H7 (cell line): ENCODE results near the gene UST. TPM values are rescaled to one million over a fixed set of nuclear protein-coding genes. Genes with fewer than 3 reads are reported as not detected.

ENCODE experiments used
- DNase-seq: peaks from one replicate; pipeline ENCODE4 v3.0.0; 2012
- H3K27me3 ChIP-seq: 2 replicates; pipeline ENCODE4 v1.6.0; 2011; ENCODE audit warnings: mild to moderate bottlenecking, low read length; ENCODE audit not compliant: control insufficient read depth, insufficient read depth
- H3K36me3 ChIP-seq: replicated peaks from 2 replicates; pipeline ENCODE4 v1.5.1; 2011; ENCODE audit warnings: low read length; ENCODE audit not compliant: control insufficient read depth, insufficient read depth
- H3K4me3 ChIP-seq: 2 replicates; pipeline ENCODE4 v1.5.1; 2011; ENCODE audit warnings: low read depth, mild to moderate bottlenecking, control low read depth, low read length, moderate library complexity; ENCODE audit not compliant: insufficient read depth
- total RNA-seq: library from RNA; depleted of rRNA; stranded (reverse); fragments of >200 nt; shearing (Covaris generic); gene quantifications from 2 replicates; pipeline ENCODE4 v1.2.3, GENCODE V29; 2014

Gene UST
- total RNA-seq, 1 experiment from 2014 or later: 32.6 TPM

DNA sequence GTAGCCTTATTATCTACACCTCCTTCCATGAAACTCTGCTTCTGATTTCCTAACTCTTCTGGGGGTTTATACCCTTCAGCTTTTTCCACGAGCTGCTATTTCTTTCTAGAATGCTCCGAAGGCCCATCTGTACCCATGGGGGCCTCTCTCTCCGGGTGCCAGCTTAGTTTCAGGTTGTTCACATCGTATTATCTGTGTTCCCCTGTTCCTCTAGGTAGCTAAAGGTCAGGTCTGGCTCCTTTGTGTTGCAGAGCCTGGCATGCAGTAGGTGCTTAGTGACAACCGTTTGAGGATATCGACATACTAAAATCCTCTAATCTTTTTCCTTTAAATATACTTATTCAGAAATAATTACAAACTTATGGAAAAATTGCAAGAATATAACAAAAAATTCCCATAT, 73.0 kb downstream of the UST start:
- no peak overlapping the region for H3K4me3 ChIP-seq
- DNase-seq: peak; percentile 13
- H3K36me3 ChIP-seq: no peaks in the 10 kb centered on the region
- H3K27me3 ChIP-seq: no peaks in the 10 kb centered on the region

- no peak for DNase-seq
- no peaks in the 10 kb centered on the region for H3K27me3 ChIP-seq
- H3K36me3 ChIP-seq: no peaks in the 10 kb centered on the region
- no peak overlapping the region for H3K4me3 ChIP-seq
These were observed 76.0 kb downstream of the UST start for GRCh38 chr6:148822819-148823218.

DNA sequence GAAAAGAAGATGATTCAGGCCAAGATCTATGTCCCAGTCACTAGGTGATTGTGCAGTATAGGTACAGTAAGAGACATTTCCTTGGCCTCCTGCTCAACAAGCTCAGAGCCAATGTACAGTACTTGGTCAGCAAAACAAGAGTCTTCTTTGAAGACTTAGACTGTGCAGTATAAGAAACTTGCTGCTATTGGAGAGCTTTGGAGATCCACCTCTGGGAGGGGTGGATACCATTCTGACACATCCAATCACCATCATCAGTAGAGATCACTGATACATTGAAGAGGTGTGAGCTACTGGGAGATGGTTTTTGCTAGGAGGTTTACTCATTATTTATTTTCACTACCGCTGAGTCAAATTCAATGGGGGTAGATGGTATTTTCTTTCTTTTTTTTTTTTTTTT, 77.5 kb downstream of the UST start:
- H3K36me3 ChIP-seq: no peaks in the 10 kb centered on the region
- no peak overlapping the region for H3K4me3 ChIP-seq
- no peaks in the 10 kb centered on the region for H3K27me3 ChIP-seq
- no peak for DNase-seq

GRCh38 chr6:148824960-148825359, 78.1 kb downstream of the UST start:
- Histone ChIP-seq H3K27me3 (no peaks in the 10 kb centered on the region), H3K4me3 (no peak overlapping the region), H3K36me3 (no peaks in the 10 kb centered on the region)
- DNase-seq: no peak

DNA sequence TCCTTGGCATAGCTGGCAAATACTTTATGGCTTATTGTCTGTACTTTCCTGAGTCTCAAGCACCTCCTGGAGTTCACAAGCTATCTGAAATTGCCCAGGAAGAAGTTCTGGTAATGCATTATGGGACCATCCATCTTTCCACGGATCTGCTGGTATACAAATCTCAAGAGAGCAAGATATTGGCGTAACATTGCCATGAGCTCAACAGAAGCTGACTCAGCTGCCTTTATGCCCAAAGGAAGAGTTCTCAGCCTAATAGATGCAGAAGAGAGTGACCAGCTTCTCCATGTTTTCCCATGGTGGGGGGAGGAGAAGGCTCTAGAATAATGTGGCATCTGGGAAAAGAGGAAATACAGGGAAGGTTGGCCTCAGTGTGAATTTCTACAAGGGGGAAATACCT, 78.7 kb downstream of the UST start:
- no peak overlapping the region for H3K4me3 ChIP-seq
- DNase-seq: no peak
- H3K27me3 ChIP-seq: no peaks in the 10 kb centered on the region
- no peaks in the 10 kb centered on the region for H3K36me3 ChIP-seq

DNA sequence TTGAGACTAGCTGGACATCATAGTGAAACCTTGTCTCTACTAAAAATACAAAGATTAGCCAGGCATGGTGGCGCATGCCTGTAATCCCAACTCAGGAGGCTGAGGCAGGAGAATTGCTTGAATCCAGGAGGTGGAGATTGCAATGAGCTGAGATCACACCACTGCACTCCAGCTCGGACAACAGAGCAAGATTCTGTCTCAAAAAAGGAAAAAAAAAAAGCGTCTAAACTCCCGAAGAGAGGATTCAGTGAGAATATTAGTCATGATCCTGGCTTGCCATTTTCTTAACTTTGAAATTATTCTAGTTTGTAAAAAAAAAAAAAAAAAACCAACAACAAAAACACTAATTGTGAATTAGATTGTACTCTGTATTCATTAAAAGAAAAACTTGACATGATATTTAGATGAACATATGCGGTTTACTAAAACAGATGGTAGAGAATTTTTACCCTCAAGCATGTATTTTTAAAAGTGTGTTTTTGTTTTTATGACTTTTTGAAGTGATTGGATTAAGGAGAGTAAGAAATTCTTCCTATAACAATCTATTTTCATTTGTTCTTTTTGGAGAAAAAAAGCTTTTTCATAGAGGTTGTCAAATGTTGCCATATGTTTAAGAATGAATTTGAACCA, 80.7 kb downstream of the UST start:
- H3K27me3 ChIP-seq: no peaks in the 10 kb centered on the region
- no peak overlapping the region for H3K4me3 ChIP-seq
- no peak for DNase-seq
- H3K36me3 ChIP-seq: no peaks in the 10 kb centered on the region

DNA sequence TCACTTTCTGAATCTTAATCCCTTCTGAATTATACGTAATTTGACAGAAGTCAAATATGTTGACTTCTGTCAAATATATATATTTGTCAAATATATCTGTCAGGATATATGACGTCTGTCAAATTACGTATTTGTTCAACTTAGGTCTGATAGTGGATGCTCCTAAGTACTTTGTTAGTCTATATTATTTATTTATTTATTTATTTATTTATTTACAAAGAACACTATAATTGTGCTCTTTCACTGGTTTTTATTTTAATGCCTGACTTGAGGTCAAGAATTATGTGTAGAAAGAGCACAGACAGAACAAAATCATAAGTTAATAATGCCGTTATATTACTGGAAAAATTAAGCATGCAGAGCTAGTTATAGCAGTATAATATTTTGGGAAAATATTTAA, 81.2 kb downstream of the UST start:
- Histone ChIP-seq H3K36me3 (no peaks in the 10 kb centered on the region), H3K4me3 (no peak overlapping the region), H3K27me3 (no peaks in the 10 kb centered on the region)
- no peak for DNase-seq

GRCh38 chr6:148829415-148830101, 82.7 kb downstream of the UST start:
- H3K36me3 ChIP-seq: no peaks in the 10 kb centered on the region
- H3K4me3 ChIP-seq: no peak overlapping the region
- DNase-seq: no peak
- no peaks in the 10 kb centered on the region for H3K27me3 ChIP-seq

- DNase-seq: no peak
- Histone ChIP-seq H3K27me3 (no peaks in the 10 kb centered on the region), H3K4me3 (no peak overlapping the region), H3K36me3 (no peaks in the 10 kb centered on the region)
These were observed 83.8 kb downstream of the UST start for GRCh38 chr6:148830614-148831013.

GRCh38 chr6:148831064-148831463, 84.2 kb downstream of the UST start:
- no peak overlapping the region for H3K4me3 ChIP-seq
- H3K36me3 ChIP-seq: no peaks in the 10 kb centered on the region
- H3K27me3 ChIP-seq: no peaks in the 10 kb centered on the region
- no peak for DNase-seq

DNA sequence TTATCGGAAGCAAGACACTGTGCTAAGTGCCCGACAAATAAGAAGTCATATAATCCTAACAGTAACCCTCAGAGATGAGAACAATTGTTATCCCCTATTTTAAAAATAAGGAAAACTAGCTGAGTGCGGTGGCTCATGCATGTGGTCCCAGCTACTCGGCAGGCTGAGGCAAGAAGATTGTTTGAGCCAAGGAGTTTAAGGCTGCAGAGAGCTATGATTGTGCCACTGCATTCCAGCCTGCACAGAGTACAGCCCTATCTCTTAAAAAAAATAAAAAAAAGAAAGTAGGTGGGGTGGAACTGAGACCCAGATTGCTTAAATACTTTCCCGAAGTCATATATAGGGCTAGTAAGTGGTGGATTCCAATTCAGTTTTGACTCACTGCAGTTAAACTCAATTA, 84.7 kb downstream of the UST start:
- H3K36me3 ChIP-seq: no peaks in the 10 kb centered on the region
- H3K4me3 ChIP-seq: no peak overlapping the region
- H3K27me3 ChIP-seq: no peaks in the 10 kb centered on the region
- no peak for DNase-seq

DNA sequence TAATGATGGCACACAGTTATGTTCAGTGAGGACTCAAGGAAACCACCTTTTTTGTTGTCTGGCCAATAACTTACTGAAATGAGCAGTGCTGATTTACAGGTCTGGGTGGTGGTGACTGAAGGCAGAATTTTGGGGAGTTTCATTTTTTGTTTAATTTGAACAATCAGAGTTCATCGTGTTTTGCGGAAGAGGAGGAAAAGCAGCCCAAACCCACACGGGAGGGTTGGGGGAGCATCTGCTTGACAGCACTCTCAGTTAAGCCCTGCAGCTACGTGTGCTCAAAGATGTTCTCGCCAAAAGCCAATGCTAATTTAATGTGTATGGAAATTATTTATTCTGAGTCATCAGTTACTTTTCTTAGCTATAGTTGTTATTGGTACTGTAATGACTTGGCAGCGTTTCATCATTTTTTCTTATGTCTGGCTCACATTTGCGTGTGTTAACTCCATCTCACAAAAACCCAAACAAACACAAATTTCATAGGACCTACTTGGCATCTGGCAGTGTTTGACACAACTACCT, 89.2 kb downstream of the UST start:
- no peak for DNase-seq
- Histone ChIP-seq H3K36me3 (no peaks in the 10 kb centered on the region), H3K4me3 (no peak overlapping the region), H3K27me3 (no peaks in the 10 kb centered on the region)

- Histone ChIP-seq H3K27me3 (no peaks in the 10 kb centered on the region), H3K4me3 (no peak overlapping the region), H3K36me3 (no peaks in the 10 kb centered on the region)
- DNase-seq: no peak
These were observed 89.9 kb downstream of the UST start for GRCh38 chr6:148836751-148837150.

- no peak for DNase-seq
- Histone ChIP-seq H3K27me3 (no peaks in the 10 kb centered on the region), H3K4me3 (no peak overlapping the region), H3K36me3 (no peaks in the 10 kb centered on the region)
These were observed 91.1 kb downstream of the UST start for GRCh38 chr6:148837941-148838340.

DNA sequence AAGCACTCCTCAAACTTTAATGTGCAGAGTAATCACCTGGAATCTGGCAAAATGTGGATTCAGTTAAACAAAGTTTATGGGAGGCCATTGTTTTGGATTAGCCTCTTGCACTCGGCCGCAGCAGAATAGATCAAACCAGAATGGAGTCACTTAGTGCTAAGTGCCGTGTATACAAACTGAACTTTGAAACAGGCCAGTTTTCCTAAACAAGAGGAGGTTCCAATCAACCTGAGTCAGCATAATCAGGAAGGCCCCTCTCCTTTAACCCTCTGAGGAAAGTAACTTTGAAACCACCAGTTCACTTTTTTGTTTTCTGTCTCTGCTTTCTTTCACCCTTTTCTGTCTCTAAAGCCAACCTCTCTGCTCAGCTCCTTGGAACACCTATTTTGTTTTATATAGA, 92.2 kb downstream of the UST start:
- Histone ChIP-seq H3K27me3 (no peaks in the 10 kb centered on the region), H3K4me3 (no peak overlapping the region), H3K36me3 (no peaks in the 10 kb centered on the region)
- DNase-seq: no peak
